Measurements from ENCODE around the gene STAG1.

GRCh38 chr3:136380530-136380929, 371.6 kb downstream of the STAG1 start:
- TF ChIP-seq CTCF (IDR thresholded peaks at IDR 0.05) (no peak), ZFX (IDR thresholded peaks at IDR 0.05; ENCODE audit: borderline replicate concordance) (no peak)

All from 22Rv1 (cell line).